LHCN-M2 (cell line): ENCODE data around the gene CYSLTR2. TPM values are rescaled to one million over a fixed set of nuclear protein-coding genes. Genes with fewer than 3 reads are reported as not detected.

Experiments
- DNase-seq: peaks from one replicate; pipeline ENCODE4 v3.0.0-alpha.2; 2012; ENCODE audit warnings: low read depth
- total RNA-seq: library from RNA; depleted of rRNA; stranded (reverse); fragments of >200 nt; gene quantifications from 2 replicates; pipeline ENCODE4 v1.2.3, GENCODE V29; 2014; rRNA removed

The CYSLTR2 gene
- total RNA-seq, 1 experiment from 2014 or later, result not detected

GRCh38 chr13:48738311-48738710 is 84.6 kb downstream of the CYSLTR2 start:
- DNase-seq, result no peak

- no peak for DNase-seq
Observed at GRCh38 chr13:48739386-48739964, 85.7 kb downstream of the CYSLTR2 start.

GRCh38 chr13:48741377-48741776 is 87.6 kb downstream of the CYSLTR2 start:
- DNase-seq, result peak; percentile 75

GRCh38 chr13:48746821-48747220 is 93.1 kb downstream of the CYSLTR2 start:
- DNase-seq, result no peak

- peak; percentile 66 for DNase-seq
Observed at GRCh38 chr13:48748681-48749080, 95.0 kb downstream of the CYSLTR2 start.

- DNase-seq, result peak; percentile 71
Observed at GRCh38 chr13:48749144-48749543, 95.4 kb downstream of the CYSLTR2 start.

GRCh38 chr13:48749699-48750473 is 96.2 kb downstream of the CYSLTR2 start:
- peak; percentile 99 for DNase-seq

- no peak for DNase-seq
Observed at GRCh38 chr13:48750588-48751383, 97.1 kb downstream of the CYSLTR2 start.

GRCh38 chr13:48760626-48761025 is 106.9 kb downstream of the CYSLTR2 start:
- no peak for DNase-seq

Other genes starting within 250 kb of the CYSLTR2 start
- gene LPAR6, start 240.8 kb upstream of the CYSLTR2 start, total RNA-seq, result 7.1 and 14.3 TPM in 2 replicates
- 21.0 and 22.2 TPM in 2 replicates for gene RCBTB2, start 120.8 kb upstream of the CYSLTR2 start, total RNA-seq